BLaER1 (cell line): ENCODE results near the gene B3GNT4.
A peak's percentile ranks its signal among the peaks of the same experiment; 100 is the strongest.
"Not testable (repeated sequence)": the region's sequence is repeated elsewhere in the genome, so short reads cannot be mapped to it uniquely, and the experiment has no call there.

Experiments
- H3K27ac ChIP-seq: shearing (Covaris generic); formaldehyde crosslinking; 2 replicates; pipeline ENCODE4 v1.8.1; 2022
- H3K27me3 ChIP-seq: shearing (Covaris generic); formaldehyde crosslinking; 2 replicates; pipeline ENCODE4 v1.8.1; 2022
- H3K36me3 ChIP-seq: shearing (Covaris generic); formaldehyde crosslinking; 2 replicates; pipeline ENCODE4 v1.8.1; 2022
- H3K4me1 ChIP-seq: shearing (Covaris generic); formaldehyde crosslinking; 2 replicates; pipeline ENCODE4 v1.8.1; 2022
- H3K4me2 ChIP-seq: shearing (Covaris generic); formaldehyde crosslinking; 2 replicates; pipeline ENCODE4 v1.8.1; 2022
- H3K4me3 ChIP-seq: shearing (Covaris generic); formaldehyde crosslinking; 2 replicates; pipeline ENCODE4 v1.8.1; 2022
- H3K9ac ChIP-seq: shearing (Covaris generic); formaldehyde crosslinking; 2 replicates; pipeline ENCODE4 v1.8.1; 2022
- H3K9me3 ChIP-seq: shearing (Covaris generic); formaldehyde crosslinking; 2 replicates; pipeline ENCODE4 v1.8.1; 2022
- H4K20me1 ChIP-seq: shearing (Covaris generic); formaldehyde crosslinking; 2 replicates; pipeline ENCODE4 v1.8.1; 2022
- Cebpa-rat ChIP-seq: shearing (Covaris generic); IDR thresholded peaks from 2 replicates; pipeline ENCODE4 v1.8.1; 2022

The B3GNT4 gene

GRCh38 chr12:122200541-122201175 lies 2.9 kb upstream of the B3GNT4 start:
- H3K9me3 ChIP-seq: peaks cover 3% of the 10 kb centered on the region
- peaks cover 62% of the 10 kb centered on the region for H3K4me1 ChIP-seq
- H4K20me1 ChIP-seq: peaks cover 28% of the 10 kb centered on the region
- TF ChIP-seq Cebpa-rat: no peak
- H3K36me3 ChIP-seq: no peaks in the 10 kb centered on the region
- H3K4me2 ChIP-seq: peak overlapping the region; percentile 89
- no peak overlapping the region for H3K27ac ChIP-seq
- H3K27me3 ChIP-seq: peaks cover 40% of the 10 kb centered on the region
- H3K4me3 ChIP-seq: no peak overlapping the region; the same call in 1 of the 2 replicates
- no peak overlapping the region; the same call in 1 of the 2 replicates for H3K9ac ChIP-seq

- Histone ChIP-seq H3K4me1 (peaks cover 62% of the 10 kb centered on the region), H3K27ac (no peak overlapping the region), H3K4me2 (peak overlapping the region; percentile 89), H3K9me3 (no peaks in the 10 kb centered on the region), H4K20me1 (peaks cover 35% of the 10 kb centered on the region), H3K9ac (no peak overlapping the region; the same call in 1 of the 2 replicates), H3K27me3 (peaks cover 48% of the 10 kb centered on the region), H3K4me3 (no peak overlapping the region; the same call in 1 of the 2 replicates), H3K36me3 (0 out of 2 replicates have a peak, but pooled peaks cover 7% of the 10 kb centered on the region)
- no peak for TF ChIP-seq Cebpa-rat
Measured at GRCh38 chr12:122201381-122201780, 2.1 kb upstream of the B3GNT4 start.

GRCh38 chr12:122202017-122202416 lies 1.5 kb upstream of the B3GNT4 start:
- Histone ChIP-seq H3K27me3 (peaks cover 54% of the 10 kb centered on the region), H4K20me1 (peaks cover 42% of the 10 kb centered on the region), H3K9me3 (no peaks in the 10 kb centered on the region), H3K4me1 (peaks cover 62% of the 10 kb centered on the region), H3K4me3 (no peak overlapping the region), H3K36me3 (peaks cover 13% of the 10 kb centered on the region), H3K27ac (no peak overlapping the region), H3K4me2 (peak overlapping the region; percentile 89), H3K9ac (no peak overlapping the region)
- TF ChIP-seq Cebpa-rat: no peak

- H3K9ac ChIP-seq: 0 out of 2 replicates have a peak overlapping the region, but pooled peaks have one; percentile 53
- peaks cover 21% of the 10 kb centered on the region for H3K36me3 ChIP-seq
- H3K4me3 ChIP-seq: peak overlapping the region; percentile 69
- peaks cover 50% of the 10 kb centered on the region for H4K20me1 ChIP-seq
- H3K27ac ChIP-seq, H3K9me3 ChIP-seq: not testable (repeated sequence)
- H3K4me1 ChIP-seq: peaks cover 54% of the 10 kb centered on the region
- H3K27me3 ChIP-seq: peaks cover 62% of the 10 kb centered on the region
- H3K4me2 ChIP-seq: peak overlapping the region; percentile 99
Measured at GRCh38 chr12:122202811-122203210, 698 bp upstream of the B3GNT4 start.

GRCh38 chr12:122204167-122205052 lies 901 bp downstream of the B3GNT4 start:
- TF ChIP-seq Cebpa-rat: no peak
- Histone ChIP-seq H3K36me3 (peaks cover 37% of the 10 kb centered on the region), H3K27ac (no peak overlapping the region), H4K20me1 (peaks cover 66% of the 10 kb centered on the region), H3K4me3 (peak overlapping the region; percentile 69), H3K4me1 (peaks cover 45% of the 10 kb centered on the region), H3K27me3 (peaks cover 62% of the 10 kb centered on the region), H3K4me2 (peak overlapping the region; percentile 99), H3K9me3 (no peaks in the 10 kb centered on the region), H3K9ac (peak overlapping the region; percentile 53)

GRCh38 chr12:122205053-122205925 lies 1.8 kb downstream of the B3GNT4 start:
- no peak for TF ChIP-seq Cebpa-rat
- Histone ChIP-seq H3K27me3 (peaks cover 62% of the 10 kb centered on the region), H4K20me1 (peaks cover 73% of the 10 kb centered on the region), H3K4me3 (no peak overlapping the region), H3K4me1 (peaks cover 36% of the 10 kb centered on the region), H3K9me3 (no peaks in the 10 kb centered on the region), H3K36me3 (peaks cover 46% of the 10 kb centered on the region), H3K9ac (no peak overlapping the region), H3K27ac (no peak overlapping the region), H3K4me2 (no peak overlapping the region)

- H3K36me3 ChIP-seq: peaks cover 56% of the 10 kb centered on the region
- H3K4me1 ChIP-seq: peaks cover 26% of the 10 kb centered on the region
- no peak overlapping the region for H3K27ac ChIP-seq
- no peak overlapping the region for H3K4me2 ChIP-seq
- no peak overlapping the region for H3K4me3 ChIP-seq
- H3K27me3 ChIP-seq: peaks cover 62% of the 10 kb centered on the region
- peaks cover 73% of the 10 kb centered on the region for H4K20me1 ChIP-seq
- H3K9ac ChIP-seq: no peak overlapping the region
- no peaks in the 10 kb centered on the region for H3K9me3 ChIP-seq
- no peak for TF ChIP-seq Cebpa-rat
Measured at GRCh38 chr12:122206111-122206881, 2.8 kb downstream of the B3GNT4 start.

GRCh38 chr12:122206976-122207375 lies 3.5 kb downstream of the B3GNT4 start:
- Histone ChIP-seq H3K4me2 (no peak overlapping the region), H4K20me1 (peaks cover 73% of the 10 kb centered on the region), H3K4me3 (no peak overlapping the region), H3K9ac (no peak overlapping the region), H3K9me3 (no peaks in the 10 kb centered on the region), H3K27me3 (peaks cover 58% of the 10 kb centered on the region), H3K4me1 (peaks cover 20% of the 10 kb centered on the region), H3K36me3 (peaks cover 63% of the 10 kb centered on the region), H3K27ac (no peak overlapping the region)
- TF ChIP-seq Cebpa-rat: no peak

GRCh38 chr12:122207391-122207790 lies 3.9 kb downstream of the B3GNT4 start:
- H3K27me3 ChIP-seq: peaks cover 54% of the 10 kb centered on the region
- peaks cover 20% of the 10 kb centered on the region for H3K4me1 ChIP-seq
- TF ChIP-seq Cebpa-rat: no peak
- H3K27ac ChIP-seq: no peak overlapping the region
- H4K20me1 ChIP-seq: peaks cover 73% of the 10 kb centered on the region
- no peak overlapping the region for H3K9ac ChIP-seq
- no peak overlapping the region for H3K4me3 ChIP-seq
- no peaks in the 10 kb centered on the region for H3K9me3 ChIP-seq
- no peak overlapping the region for H3K4me2 ChIP-seq
- peaks cover 67% of the 10 kb centered on the region for H3K36me3 ChIP-seq
